Kidney (tissue), 14 donors: ENCODE results near the gene SFMBT2. TPM values are rescaled to one million over a fixed set of nuclear protein-coding genes. Genes with fewer than 3 reads are reported as not detected.
A peak's percentile ranks its signal among the peaks of the same experiment; 100 is the strongest.

Experiments
- DNase-seq, 5 donors: peaks; one replicate each; pipeline ENCODE4 v3.0.0-alpha.2; 2013 to 2020
- FAIRE-seq: peaks from 2 replicates; lab custom pipeline; 2012; peaks lifted over from hg19 to GRCh38; lab: Jason Lieb, UNC
- H3K27ac ChIP-seq, 2 donors: one replicate each; pipeline ENCODE4 v1.7.0; 2013; ENCODE audit warnings: low read depth in 2 of 2, low read length in 2 of 2, inconsistent platforms in 1 of 2
- H3K27me3 ChIP-seq: one replicate; pipeline ENCODE4 v1.7.1; 2013; ENCODE audit warnings: low read length, inconsistent platforms; ENCODE audit not compliant: control insufficient read depth, insufficient read depth
- H3K36me3 ChIP-seq, 3 donors: one replicate each; pipeline versions ENCODE4 v1.7.0 to v1.7.1; 2013; ENCODE audit warnings: low read length in 3 of 3, control low read depth in 1 of 3, inconsistent platforms in 1 of 3; ENCODE audit not compliant: insufficient read depth in 3 of 3, control insufficient read depth in 2 of 3
- H3K4me1 ChIP-seq, 3 donors: one replicate each; pipeline versions ENCODE4 v1.7.0 to v1.7.1; 2013; ENCODE audit warnings: low read length in 3 of 3, inconsistent platforms in 1 of 3, low read depth in 1 of 3; ENCODE audit not compliant: control insufficient read depth in 2 of 3, insufficient read depth in 2 of 3
- H3K4me3 ChIP-seq, 3 donors: one replicate each; pipeline versions ENCODE4 v1.7.0 to v1.8.1; 2013; ENCODE audit warnings: low read length in 3 of 3, control low read depth in 1 of 3, inconsistent platforms in 1 of 3
- H3K9ac ChIP-seq, 3 donors: one replicate each; pipeline versions ENCODE4 v1.7.0 to v1.7.1; 2013; ENCODE audit warnings: low read length in 3 of 3, control low read depth in 1 of 3, inconsistent platforms in 1 of 3
- H3K9me3 ChIP-seq, 3 donors: one replicate each; pipeline versions ENCODE4 v1.7.0 to v1.7.1; 2013; ENCODE audit warnings: low read length in 3 of 3, control low read depth in 1 of 3, inconsistent platforms in 1 of 3; ENCODE audit not compliant: control insufficient read depth in 2 of 3, insufficient read depth in 1 of 3
- intact Hi-C: fragments of 100-400 bp; cut with DNase I; formaldehyde crosslinking; loops from one replicate; pipeline ENCODE4 v1.11.1; 2022
- polyA plus RNA-seq: library from polyadenylated mRNA; stranded (reverse); fragments of 350-450 nt; fragmentation: Illumina TruSeq; extraction: RNeasy Lipid Tissue Mini Kit (QIAGEN cat#74804); gene quantifications from one replicate; pipeline ENCODE4 v1.2.3, GENCODE V29; 2014; ENCODE audit warnings: low read depth, low replicate concordance; ENCODE audit not compliant: insufficient read depth
- total RNA-seq: library from RNA; stranded (reverse); fragmentation: NEBNext Ultra II Directional; extraction: Animal tissue kit (Norgen Biotek cat#: 25700); gene quantifications from one replicate; pipeline ENCODE4 v1.2.1, GENCODE V29; 2021
- TF ChIP-seq, protein P1 (sequence below): IDR thresholded peaks from 3 replicates; pipeline ENCODE4 v1.5.1; 2012; ENCODE audit warnings: mild to moderate bottlenecking, moderate library complexity, borderline replicate concordance; ENCODE audit not compliant: insufficient read depth; ENCODE audit errors: extremely low read depth
- donor health status: control.
- donor health status: control.
- donor health status: control.
- donor health status: control.
- donor health status: control.
- donor health status: DM: yes; HTN: yes; CAD: no.
- donor health status: Normal renal cell carcinoma (clear cell type).

SFMBT2 gene
- total and polyA plus RNA-seq, 2 donors from 2014 or later = 1.2 to 15.3 TPM

DNA sequence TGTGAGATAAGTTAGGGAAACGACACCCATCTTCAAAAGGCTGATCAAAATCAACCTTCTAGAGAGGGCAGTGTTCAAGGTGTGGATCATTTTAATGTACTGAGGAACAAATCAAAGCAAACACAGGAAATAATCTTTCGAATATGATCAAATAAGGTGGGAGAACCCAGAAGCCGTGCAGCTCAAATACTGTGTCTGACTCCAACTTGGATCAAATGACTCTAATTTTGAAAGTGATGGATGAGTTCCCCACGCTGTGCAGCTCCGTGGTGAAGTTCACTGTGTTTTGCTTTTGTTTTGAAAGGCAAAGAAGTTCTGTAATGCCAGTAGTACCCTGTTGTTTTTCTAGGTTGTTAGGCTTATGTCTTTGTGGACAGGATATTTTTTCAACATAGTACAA, 250.9 kb downstream of the SFMBT2 start:
- FAIRE-seq = no peak
- Histone ChIP-seq H3K27me3 (no peaks in the 10 kb centered on the region), H3K9me3 (no peaks in the 10 kb centered on the region), H3K9ac (no peak overlapping the region), H3K27ac (no peak overlapping the region), H3K36me3 (no peaks in the 10 kb centered on the region), H3K4me3 (no peak overlapping the region), H3K4me1 (no peaks in the 10 kb centered on the region)
- peak in 2 of 5 donors; percentile 30 to 39 for DNase-seq
- intact Hi-C loops = no loop called here
- TF ChIP-seq, protein P1, sequence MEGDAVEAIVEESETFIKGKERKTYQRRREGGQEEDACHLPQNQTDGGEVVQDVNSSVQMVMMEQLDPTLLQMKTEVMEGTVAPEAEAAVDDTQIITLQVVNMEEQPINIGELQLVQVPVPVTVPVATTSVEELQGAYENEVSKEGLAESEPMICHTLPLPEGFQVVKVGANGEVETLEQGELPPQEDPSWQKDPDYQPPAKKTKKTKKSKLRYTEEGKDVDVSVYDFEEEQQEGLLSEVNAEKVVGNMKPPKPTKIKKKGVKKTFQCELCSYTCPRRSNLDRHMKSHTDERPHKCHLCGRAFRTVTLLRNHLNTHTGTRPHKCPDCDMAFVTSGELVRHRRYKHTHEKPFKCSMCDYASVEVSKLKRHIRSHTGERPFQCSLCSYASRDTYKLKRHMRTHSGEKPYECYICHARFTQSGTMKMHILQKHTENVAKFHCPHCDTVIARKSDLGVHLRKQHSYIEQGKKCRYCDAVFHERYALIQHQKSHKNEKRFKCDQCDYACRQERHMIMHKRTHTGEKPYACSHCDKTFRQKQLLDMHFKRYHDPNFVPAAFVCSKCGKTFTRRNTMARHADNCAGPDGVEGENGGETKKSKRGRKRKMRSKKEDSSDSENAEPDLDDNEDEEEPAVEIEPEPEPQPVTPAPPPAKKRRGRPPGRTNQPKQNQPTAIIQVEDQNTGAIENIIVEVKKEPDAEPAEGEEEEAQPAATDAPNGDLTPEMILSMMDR = no peak

DNA sequence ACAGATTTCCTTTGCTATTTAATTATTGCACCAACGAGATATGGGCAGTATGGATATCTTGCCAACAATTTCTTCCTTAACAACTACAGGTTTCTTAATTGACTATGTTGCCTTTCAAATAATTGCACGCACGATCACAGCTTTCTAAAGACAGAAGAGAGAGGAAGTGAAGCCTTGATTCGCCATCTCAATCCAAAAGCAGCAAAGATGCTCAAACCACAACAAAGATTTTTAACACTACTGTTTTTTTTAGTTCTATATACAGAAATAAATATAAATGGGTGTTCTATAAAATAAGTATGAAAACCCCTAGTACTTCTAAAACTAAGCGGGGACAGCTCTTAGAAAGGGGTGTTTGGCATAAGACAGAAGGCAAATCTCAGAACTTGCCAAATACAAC, 251.3 kb downstream of the SFMBT2 start:
- intact Hi-C loops = no loop called here
- H3K27me3 ChIP-seq = no peaks in the 10 kb centered on the region
- no peak overlapping the region for H3K4me3 ChIP-seq
- TF ChIP-seq, protein P1 = no peak
- H3K9me3 ChIP-seq = no peaks in the 10 kb centered on the region
- no peak for FAIRE-seq
- H3K4me1 ChIP-seq = no peaks in the 10 kb centered on the region
- H3K27ac ChIP-seq = no peak overlapping the region
- no peaks in the 10 kb centered on the region for H3K36me3 ChIP-seq
- no peak for DNase-seq
- H3K9ac ChIP-seq = no peak overlapping the region

DNA sequence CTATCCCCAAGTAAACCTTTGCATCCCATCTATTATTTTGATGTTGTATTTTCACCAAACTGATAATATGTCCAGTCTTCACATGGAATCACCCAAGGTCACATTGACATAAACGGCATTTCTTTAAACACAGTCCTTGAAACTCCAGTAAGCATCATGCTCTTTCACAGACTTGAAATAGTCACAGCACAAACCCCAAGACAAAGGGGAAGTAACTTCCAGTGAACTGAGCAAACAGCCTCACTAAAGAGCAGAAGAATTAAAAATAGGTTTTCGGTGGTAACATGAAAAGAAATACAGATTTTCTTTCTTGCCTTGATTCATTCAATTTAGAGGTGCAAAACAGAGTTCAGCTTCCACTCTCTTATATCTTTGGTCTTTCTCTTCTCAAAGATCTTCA, 253.7 kb downstream of the SFMBT2 start:
- DNase-seq (no peak), FAIRE-seq (no peak)
- intact Hi-C loops = no loop called here
- Histone ChIP-seq H3K4me3 (no peak overlapping the region), H3K9me3 (no peaks in the 10 kb centered on the region), H3K4me1 (no peaks in the 10 kb centered on the region), H3K27me3 (no peaks in the 10 kb centered on the region), H3K27ac (no peak overlapping the region), H3K9ac (no peak overlapping the region), H3K36me3 (no peaks in the 10 kb centered on the region)
- TF ChIP-seq, protein P1 = no peak

DNA sequence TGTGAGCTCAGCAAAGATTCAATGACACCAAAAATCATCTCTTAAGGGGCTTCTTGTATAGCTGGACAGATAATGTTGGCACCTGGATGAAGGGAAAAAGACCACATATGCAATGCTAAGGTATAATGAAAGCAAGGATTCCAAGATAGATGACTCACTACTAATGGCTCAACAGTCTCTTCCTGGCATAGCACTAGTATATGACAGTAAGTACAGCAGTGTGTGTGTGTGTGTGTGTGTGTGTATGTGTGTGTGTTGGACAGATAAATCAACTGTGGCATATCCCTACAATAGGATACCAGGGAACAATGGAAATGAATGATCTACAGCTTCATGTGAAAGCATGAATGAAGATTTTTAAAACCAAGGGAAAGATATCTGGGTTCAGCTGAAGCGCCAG, 257.1 kb downstream of the SFMBT2 start:
- FAIRE-seq = no peak
- H3K9ac ChIP-seq = no peak overlapping the region
- DNase-seq = no peak
- no peaks in the 10 kb centered on the region for H3K4me1 ChIP-seq
- TF ChIP-seq, protein P1 = no peak
- H3K27me3 ChIP-seq = no peaks in the 10 kb centered on the region
- no peaks in the 10 kb centered on the region for H3K9me3 ChIP-seq
- H3K27ac ChIP-seq = no peak overlapping the region
- no peak overlapping the region for H3K4me3 ChIP-seq
- intact Hi-C loops = no loop called here
- H3K36me3 ChIP-seq = no peaks in the 10 kb centered on the region
